GM12878 (cell line): ENCODE measurements around the gene RUSC1. TPM values are rescaled to one million over a fixed set of nuclear protein-coding genes. Genes with fewer than 3 reads are reported as not detected.

Experiments used
- ASH2L ChIP-seq: fragments of 300-600, 200-600 bp; sonication (generic); IDR thresholded peaks from 2 replicates; pipeline ENCODE4 v1.6.1; 2017; ENCODE audit warnings: low read depth, mild to moderate bottlenecking, borderline replicate concordance
- BMI1 ChIP-seq: fragments of 450-650 bp; IDR thresholded peaks from 2 replicates; pipeline ENCODE4 v1.6.1; 2016; ENCODE audit warnings: mild to moderate bottlenecking, moderate library complexity, borderline replicate concordance
- IRF3 ChIP-seq: fragments of 450-650 bp; IDR thresholded peaks from 2 replicates; pipeline ENCODE4 v1.6.1; 2014; ENCODE audit warnings: mild to moderate bottlenecking
- WRNIP1 ChIP-seq: IDR thresholded peaks from 2 replicates; pipeline ENCODE4 v1.6.1; 2011; ENCODE audit warnings: low read depth, low read length, improper control_type of control experiment, borderline replicate concordance
- YY1 ChIP-seq: IDR thresholded peaks from 2 replicates; pipeline ENCODE4 v1.6.1; 2011; ENCODE audit warnings: low read depth, mild to moderate bottlenecking, low read length
- ZBTB4 ChIP-seq: fragments of 450-650 bp; formaldehyde crosslinking; IDR thresholded peaks from 2 replicates; pipeline ENCODE4 v1.4.0; 2022; ENCODE audit warnings: mild to moderate bottlenecking, moderate library complexity
- ZBTB40 ChIP-seq: fragments of 450-650 bp; IDR thresholded peaks from 2 replicates; pipeline ENCODE4 v1.6.1; 2016; ENCODE audit warnings: mild to moderate bottlenecking, moderate library complexity, borderline replicate concordance
- polyA plus RNA-seq, 11 experiments: library from polyadenylated mRNA; depleted of rRNA in 4 of 11; unstranded in 6 of 11; stranded (reverse) in 5 of 11; fragments of >200 nt; fragmentation: Nextera tagmentation in 4 of 11; fragmentation: Illumina TruSeq in 1 of 11; extraction: Ambion mirVana in 4 of 11; extraction: Trizol in 1 of 11; gene quantifications; 1 replicate in 1 of 11; 2 replicates in 10 of 11; pipeline versions ENCODE4 v1.2.1 to v1.2.3, GENCODE V29; 2011 to 2016; ENCODE audit warnings: inconsistent platforms in 2 of 11, missing spikeins in 2 of 11, low read depth in 1 of 11
- total RNA-seq, 4 experiments: library from RNA; depleted of rRNA in 3 of 4; stranded (reverse); fragments of >200 nt in 3 of 4; fragmentation: Illumina TruSeq in 1 of 4; extraction: Trizol in 1 of 4; gene quantifications; 2 replicates each; pipeline versions ENCODE4 v1.2.1 to v1.2.3, GENCODE V29; 2013 to 2021

RUSC1 gene
- total and polyA plus RNA-seq, 10 of the 15 experiments (the other 5 are each of a cell fraction or from before 2014, with no cell fraction given): 1.1 to 23.7 (median 12.3) TPM

- TF ChIP-seq IRF3: no peak
- 0 out of 2 replicates have a peak, but pooled peaks have one; percentile 79 for TF ChIP-seq WRNIP1
- TF ChIP-seq ASH2L: 0 out of 2 replicates have a peak, but pooled peaks have one; percentile 54
- TF ChIP-seq YY1: peak; percentile 94
- TF ChIP-seq ZBTB40: no peak
- no peak for TF ChIP-seq BMI1
- TF ChIP-seq ZBTB4: no peak
These were observed 48.0 kb upstream of the RUSC1 start (continued) for GRCh38 chr1:155272466-155273342.
